Measurements from ENCODE around the gene ATF6. TPM values are rescaled to one million over a fixed set of nuclear protein-coding genes. Genes with fewer than 3 reads are reported as not detected.
A peak's percentile ranks its signal among the peaks of the same experiment; 100 is the strongest.

Gene ATF6
- total and polyA plus RNA-seq, 9 of the 15 experiments (the other 6 are each of a cell fraction or from before 2014, with no cell fraction given), result 11.7 to 32.4 (median 20.4) TPM

DNA sequence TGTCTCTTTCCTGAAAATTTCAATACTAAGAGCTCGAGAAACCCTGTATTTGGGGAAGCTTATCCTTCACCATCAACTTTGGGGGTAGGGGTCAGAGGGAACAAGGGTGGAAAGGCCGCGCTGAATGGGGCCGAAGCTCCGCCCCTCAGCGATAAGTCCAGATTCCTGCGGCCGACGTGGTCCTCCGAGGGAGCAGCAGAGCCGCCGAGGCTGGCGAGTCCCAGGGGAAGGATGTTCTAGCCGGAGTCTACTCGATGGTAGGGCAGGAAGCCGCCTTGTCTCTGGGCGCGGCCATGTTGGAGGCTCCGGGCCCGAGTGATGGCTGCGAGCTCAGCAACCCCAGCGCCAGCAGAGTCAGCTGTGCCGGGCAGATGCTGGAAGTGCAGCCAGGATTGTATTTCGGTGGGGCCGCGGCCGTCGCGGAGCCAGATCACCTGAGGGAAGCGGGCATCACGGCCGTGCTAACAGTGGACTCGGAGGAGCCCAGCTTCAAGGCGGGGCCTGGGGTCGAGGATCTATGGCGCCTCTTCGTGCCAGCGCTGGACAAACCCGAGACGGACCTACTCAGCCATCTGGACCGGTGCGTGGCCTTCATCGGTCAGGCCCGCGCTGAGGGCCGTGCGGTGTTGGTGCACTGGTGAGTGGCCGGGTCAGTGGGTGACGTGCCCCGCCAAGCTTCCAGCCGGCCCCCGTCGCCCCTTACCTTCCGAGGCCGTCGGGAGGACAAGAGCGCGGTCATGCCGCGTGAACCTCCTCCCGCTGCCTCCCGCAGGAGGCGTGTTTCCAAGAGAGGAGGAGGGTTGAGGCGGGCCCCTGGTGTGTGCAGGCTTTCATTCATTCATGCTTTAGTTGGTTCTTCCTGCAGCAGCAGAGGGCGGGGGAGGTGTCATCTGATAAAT lies 16.4 kb upstream of the ATF6 start, which contains the start of gene DUSP12 (continued):
- TF ChIP-seq, protein P1, sequence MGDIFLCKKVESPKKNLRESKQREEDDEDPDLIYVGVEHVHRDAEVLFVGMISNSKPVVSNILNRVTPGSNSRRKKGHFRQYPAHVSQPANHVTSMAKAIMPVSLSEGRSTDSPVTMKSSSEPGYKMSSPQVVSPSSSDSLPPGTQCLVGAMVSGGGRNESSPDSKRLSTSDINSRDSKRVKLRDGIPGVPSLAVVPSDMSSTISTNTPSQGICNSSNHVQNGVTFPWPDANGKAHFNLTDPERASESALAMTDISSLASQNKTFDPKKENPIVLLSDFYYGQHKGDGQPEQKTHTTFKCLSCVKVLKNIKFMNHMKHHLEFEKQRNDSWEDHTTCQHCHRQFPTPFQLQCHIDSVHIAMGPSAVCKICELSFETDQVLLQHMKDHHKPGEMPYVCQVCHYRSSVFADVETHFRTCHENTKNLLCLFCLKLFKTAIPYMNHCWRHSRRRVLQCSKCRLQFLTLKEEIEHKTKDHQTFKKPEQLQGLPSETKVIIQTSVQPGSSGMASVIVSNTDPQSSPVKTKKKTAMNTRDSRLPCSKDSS (IDR thresholded peaks at IDR 0.05; ENCODE audit: low read depth, partially characterized antibody), result no peak
- TF ChIP-seq ZNF644 (tag; IDR thresholded peaks at IDR 0.05; ENCODE audit: low read depth), result no peak
- no peak for TF ChIP-seq ZKSCAN8 (CRISPR knock-in tag; IDR thresholded peaks at IDR 0.05)
- TF ChIP-seq NCOA1 (IDR thresholded peaks at IDR 0.05; ENCODE audit: low read depth), result no peak
- TF ChIP-seq ILK (tag; IDR thresholded peaks at IDR 0.05; ENCODE audit: borderline replicate concordance, low read depth), result no peak
- TF ChIP-seq ZNF41 (CRISPR knock-in tag; conservative IDR thresholded peaks at IDR 0.05), result no peak
- TF ChIP-seq KLF6 (CRISPR knock-in tag; IDR thresholded peaks at IDR 0.05; ENCODE audit: borderline replicate concordance), result 0 out of 2 replicates have a peak, but pooled peaks have one; percentile 35
- TF ChIP-seq RBM34 (IDR thresholded peaks at IDR 0.05; ENCODE audit: borderline replicate concordance, insufficient read depth, low read length), result no peak
- TF ChIP-seq SMARCB1 (IDR thresholded peaks at IDR 0.05; ENCODE audit: insufficient read length, low read depth), result no peak
- no peak for TF ChIP-seq PHTF2 (CRISPR knock-in tag; IDR thresholded peaks at IDR 0.05)
- TF ChIP-seq, protein P2, sequence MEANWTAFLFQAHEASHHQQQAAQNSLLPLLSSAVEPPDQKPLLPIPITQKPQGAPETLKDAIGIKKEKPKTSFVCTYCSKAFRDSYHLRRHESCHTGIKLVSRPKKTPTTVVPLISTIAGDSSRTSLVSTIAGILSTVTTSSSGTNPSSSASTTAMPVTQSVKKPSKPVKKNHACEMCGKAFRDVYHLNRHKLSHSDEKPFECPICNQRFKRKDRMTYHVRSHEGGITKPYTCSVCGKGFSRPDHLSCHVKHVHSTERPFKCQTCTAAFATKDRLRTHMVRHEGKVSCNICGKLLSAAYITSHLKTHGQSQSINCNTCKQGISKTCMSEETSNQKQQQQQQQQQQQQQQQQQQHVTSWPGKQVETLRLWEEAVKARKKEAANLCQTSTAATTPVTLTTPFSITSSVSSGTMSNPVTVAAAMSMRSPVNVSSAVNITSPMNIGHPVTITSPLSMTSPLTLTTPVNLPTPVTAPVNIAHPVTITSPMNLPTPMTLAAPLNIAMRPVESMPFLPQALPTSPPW (CRISPR knock-in tag; IDR thresholded peaks at IDR 0.05), result peak; percentile 59; the same call in 1 of the 2 replicates
- TF ChIP-seq, protein P3, sequence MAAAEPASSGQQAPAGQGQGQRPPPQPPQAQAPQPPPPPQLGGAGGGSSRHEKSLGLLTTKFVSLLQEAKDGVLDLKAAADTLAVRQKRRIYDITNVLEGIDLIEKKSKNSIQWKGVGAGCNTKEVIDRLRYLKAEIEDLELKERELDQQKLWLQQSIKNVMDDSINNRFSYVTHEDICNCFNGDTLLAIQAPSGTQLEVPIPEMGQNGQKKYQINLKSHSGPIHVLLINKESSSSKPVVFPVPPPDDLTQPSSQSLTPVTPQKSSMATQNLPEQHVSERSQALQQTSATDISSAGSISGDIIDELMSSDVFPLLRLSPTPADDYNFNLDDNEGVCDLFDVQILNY (CRISPR knock-in tag; IDR thresholded peaks at IDR 0.05), result no peak
- TF ChIP-seq, protein P4, sequence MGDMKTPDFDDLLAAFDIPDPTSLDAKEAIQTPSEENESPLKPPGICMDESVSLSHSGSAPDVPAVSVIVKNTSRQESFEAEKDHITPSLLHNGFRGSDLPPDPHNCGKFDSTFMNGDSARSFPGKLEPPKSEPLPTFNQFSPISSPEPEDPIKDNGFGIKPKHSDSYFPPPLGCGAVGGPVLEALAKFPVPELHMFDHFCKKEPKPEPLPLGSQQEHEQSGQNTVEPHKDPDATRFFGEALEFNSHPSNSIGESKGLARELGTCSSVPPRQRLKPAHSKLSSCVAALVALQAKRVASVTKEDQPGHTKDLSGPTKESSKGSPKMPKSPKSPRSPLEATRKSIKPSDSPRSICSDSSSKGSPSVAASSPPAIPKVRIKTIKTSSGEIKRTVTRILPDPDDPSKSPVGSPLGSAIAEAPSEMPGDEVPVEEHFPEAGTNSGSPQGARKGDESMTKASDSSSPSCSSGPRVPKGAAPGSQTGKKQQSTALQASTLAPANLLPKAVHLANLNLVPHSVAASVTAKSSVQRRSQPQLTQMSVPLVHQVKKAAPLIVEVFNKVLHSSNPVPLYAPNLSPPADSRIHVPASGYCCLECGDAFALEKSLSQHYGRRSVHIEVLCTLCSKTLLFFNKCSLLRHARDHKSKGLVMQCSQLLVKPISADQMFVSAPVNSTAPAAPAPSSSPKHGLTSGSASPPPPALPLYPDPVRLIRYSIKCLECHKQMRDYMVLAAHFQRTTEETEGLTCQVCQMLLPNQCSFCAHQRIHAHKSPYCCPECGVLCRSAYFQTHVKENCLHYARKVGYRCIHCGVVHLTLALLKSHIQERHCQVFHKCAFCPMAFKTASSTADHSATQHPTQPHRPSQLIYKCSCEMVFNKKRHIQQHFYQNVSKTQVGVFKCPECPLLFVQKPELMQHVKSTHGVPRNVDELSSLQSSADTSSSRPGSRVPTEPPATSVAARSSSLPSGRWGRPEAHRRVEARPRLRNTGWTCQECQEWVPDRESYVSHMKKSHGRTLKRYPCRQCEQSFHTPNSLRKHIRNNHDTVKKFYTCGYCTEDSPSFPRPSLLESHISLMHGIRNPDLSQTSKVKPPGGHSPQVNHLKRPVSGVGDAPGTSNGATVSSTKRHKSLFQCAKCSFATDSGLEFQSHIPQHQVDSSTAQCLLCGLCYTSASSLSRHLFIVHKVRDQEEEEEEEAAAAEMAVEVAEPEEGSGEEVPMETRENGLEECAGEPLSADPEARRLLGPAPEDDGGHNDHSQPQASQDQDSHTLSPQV (IDR thresholded peaks at IDR 0.05), result peak; percentile 57
- TF ChIP-seq CLOCK (CRISPR knock-in tag; IDR thresholded peaks at IDR 0.05; ENCODE audit: borderline replicate concordance), result no peak
- 0 out of 2 replicates have a peak, but pooled peaks have one; percentile 13 for TF ChIP-seq GATA2 (CRISPR knock-in tag; IDR thresholded peaks at IDR 0.05)
